HG03066 (cell line): ENCODE results near the gene IL21R.

Source experiments
- ATAC-seq: cut with Tn5 transposase; IDR thresholded peaks from one replicate; pipeline ENCODE4 v1.9.1; 2021; ENCODE audit warnings: low read depth; ENCODE audit not compliant: unreplicated experiment

The IL21R gene

DNA sequence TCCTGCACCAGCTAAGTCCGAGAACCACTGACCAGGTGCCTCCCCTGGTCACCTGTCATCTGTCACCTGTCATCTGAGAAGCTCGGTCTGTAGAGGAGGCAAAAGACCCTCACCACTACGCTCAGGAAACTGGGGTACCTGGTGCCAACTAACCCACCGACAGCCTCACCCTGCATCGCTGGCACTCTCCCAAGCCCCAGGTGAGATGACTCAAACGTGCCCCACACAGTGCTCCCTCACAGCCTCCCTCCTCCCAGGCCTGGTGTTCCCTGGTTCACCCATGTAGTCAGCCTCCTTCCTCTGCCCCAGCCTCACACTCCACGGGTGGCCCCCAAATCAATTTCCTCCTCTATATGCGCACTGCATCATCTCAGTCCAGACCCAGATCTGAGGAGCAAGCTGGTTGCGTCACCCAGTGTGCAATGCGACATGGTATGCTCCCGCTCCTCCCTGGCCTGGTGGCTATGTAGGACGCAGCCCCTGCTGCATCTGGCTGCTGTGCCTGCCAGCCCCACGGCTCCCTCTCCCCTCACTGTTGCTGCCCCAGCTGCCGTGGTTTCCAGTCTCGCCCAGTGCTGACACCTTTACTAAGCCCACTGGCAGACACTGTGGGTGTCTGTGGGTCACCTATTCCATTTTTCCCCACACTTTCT lies 79.4 kb downstream of the IL21R start:
- no peak for ATAC-seq

DNA sequence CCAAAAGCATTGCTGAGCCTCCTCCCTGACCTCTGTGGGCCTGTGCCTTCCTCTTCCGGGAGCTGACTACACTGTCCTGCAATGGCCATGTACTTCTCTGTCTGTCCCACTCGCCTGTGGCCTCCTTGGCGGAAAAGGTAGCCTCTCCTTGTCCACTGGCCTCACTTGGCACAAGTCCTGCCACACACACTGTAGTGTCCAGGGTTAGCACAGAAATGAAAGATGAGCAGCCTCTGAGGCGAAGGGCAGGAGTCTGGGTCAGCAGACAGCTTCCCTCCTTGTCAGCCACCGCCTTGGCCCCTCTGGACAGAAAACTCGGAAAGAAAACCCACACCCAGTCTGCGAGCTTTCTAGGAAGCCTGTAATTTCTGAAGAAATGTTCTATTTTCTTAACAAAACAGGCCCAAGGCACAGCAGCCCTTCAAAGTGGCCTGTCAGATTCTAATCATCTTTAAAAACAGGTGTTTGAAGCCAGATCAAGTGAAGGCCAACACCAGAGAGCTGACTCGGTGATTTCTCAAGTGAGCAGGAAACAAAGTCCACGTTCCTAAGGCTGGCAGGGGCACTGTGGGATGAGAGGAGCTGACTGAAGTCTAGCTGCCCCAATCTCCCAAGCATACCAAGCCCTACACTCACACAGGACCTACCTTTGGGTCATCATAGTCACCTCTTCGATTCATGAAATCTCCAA lies 80.6 kb downstream of the IL21R start:
- no peak for ATAC-seq

GRCh38 chr16:27483088-27483437 lies 81.1 kb downstream of the IL21R start:
- ATAC-seq: no peak

DNA sequence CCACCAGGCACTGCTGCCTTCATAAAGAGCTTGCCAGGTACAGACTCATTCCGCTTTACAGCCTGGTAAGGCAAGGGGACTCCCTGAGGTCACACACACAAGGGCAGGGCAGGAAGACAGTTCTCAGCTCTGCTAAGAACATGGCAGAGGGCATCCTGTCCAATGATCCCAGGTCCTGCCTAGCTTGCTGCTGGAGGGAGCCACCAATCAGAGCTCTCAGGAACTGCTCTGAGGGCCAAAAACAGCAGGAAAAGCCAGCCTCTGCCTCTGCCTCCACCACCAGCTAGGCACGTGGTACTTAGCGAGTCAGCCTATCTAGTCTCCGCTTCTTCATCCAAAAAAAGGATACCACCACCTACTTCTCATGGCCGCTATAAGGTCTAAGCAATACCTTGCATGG lies 81.7 kb downstream of the IL21R start:
- ATAC-seq: no peak

- no peak for ATAC-seq
Observed at GRCh38 chr16:27485126-27485525, 83.2 kb downstream of the IL21R start.

DNA sequence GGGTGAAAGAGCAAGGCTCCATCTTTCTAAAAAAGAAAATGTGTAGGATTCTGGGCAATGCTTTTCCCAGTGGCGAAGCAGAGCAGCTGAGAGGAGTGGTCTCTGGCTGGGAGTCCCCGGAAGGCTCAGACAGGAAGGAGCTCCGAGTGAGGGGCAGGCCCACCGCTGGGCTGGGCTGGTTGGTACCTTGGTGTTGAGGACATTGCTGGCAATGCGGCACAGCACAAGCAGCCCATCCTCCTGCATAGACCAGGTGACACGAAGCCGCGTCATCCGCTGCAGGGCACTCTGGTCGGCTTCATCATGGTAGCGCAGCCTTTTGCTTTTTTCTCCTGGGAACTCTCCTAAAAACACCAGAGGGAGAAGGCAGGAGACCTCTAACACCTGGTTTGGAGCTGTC lies 83.8 kb downstream of the IL21R start:
- ATAC-seq: no peak

DNA sequence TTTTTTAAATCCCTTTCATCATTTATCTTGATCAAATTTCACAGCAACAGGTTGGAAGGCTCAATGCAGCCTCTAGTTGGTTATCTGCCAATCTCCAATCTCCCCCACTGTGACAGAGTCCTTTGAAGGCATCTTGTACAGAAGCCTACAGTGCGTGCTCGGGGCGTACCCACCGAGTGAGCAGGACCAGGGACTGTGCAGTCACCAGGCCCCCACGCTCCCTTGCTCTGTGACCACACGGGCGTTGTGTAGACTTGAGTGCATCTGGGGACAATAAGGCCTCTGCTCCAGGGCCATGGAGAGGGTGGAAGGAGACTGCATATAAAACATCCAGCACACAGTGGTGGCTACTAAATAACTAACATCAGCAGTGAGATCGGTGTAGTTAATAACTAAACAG lies 84.4 kb downstream of the IL21R start:
- no peak for ATAC-seq

- no peak for ATAC-seq
Observed at GRCh38 chr16:27486760-27487159, 84.8 kb downstream of the IL21R start.

GRCh38 chr16:27489421-27489820 lies 87.4 kb downstream of the IL21R start:
- no peak for ATAC-seq

DNA sequence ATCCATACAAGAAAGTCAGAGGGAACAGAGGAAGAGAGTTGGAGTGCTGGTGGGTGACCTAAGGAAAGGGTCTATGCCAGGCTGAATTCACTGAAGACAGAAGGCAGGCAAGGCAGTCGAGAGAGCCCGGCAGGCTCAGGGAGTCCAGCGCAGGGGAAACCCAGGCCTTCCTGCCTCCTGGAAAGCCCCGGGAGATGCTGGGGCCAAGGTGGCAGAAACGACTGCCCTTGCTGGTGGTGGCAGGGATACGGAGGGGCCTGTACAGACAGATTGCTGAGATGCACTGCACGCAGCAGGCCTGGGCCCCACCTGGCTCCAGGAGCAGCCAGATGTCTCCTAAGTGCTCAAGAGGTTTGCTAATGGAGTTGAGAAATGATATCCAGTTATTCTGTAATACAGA lies 87.9 kb downstream of the IL21R start:
- no peak for ATAC-seq

- no peak for ATAC-seq
Observed at GRCh38 chr16:27491894-27492587, 90.1 kb downstream of the IL21R start.

DNA sequence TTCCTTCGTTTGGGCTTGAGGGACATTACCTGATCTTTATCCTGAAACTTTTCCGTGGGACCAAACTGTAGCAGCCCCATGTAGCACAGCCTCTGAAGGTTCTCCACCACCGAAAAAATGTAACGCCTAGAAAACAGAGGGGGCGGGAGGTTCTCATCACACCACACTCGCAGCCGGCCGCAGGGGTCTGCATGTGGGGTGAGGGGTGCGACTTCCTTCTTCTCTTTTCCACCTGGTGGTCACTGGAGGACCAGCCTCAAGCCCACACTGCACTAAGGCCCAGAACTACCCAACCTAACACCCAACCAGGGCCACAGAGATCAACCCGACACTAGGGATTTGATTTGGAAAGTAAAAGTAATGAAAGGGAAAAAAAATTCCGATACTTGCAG lies 90.6 kb downstream of the IL21R start:
- no peak for ATAC-seq

DNA sequence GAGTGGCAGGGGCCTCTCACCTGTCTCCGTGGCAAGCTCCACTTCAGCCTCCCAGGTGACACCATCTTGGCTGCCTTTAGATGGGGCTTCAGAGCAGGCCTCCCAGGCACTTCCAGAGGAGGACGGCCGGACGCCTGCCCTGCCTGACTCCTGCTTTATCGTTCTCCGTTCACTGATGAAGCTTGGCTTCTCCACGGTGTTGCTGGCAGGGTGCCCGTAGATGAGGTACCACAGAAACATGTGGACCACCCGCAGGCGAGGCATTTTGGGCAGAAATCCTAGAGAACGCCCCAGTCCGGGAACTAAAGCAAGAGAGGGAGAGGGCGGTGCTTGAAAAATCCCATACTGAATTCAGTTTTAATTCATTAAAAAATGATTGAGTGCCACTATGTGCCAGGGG lies 93.2 kb downstream of the IL21R start:
- no peak for ATAC-seq

GRCh38 chr16:27498031-27498825 lies 96.3 kb downstream of the IL21R start:
- ATAC-seq: no peak

- ATAC-seq: no peak
Observed at GRCh38 chr16:27498916-27499658, 97.1 kb downstream of the IL21R start.

GRCh38 chr16:27499659-27500055 lies 97.7 kb downstream of the IL21R start:
- no peak for ATAC-seq

GRCh38 chr16:27500801-27501200 lies 98.8 kb downstream of the IL21R start:
- no peak for ATAC-seq
